Osteoblast (primary cell): ENCODE measurements around the gene IGF2BP1. TPM values are rescaled to one million over a fixed set of nuclear protein-coding genes. Genes with fewer than 3 reads are reported as not detected.

Experiments used
- DNase-seq: peaks from one replicate; pipeline ENCODE4 v3.0.0; 2011; ENCODE audit warnings: low spot score, mixed read lengths; ENCODE audit not compliant: insufficient read length; ENCODE audit errors: missing footprints
- H2AFZ ChIP-seq: 2 replicates; pipeline ENCODE4 v1.6.0; 2011; ENCODE audit warnings: mild to moderate bottlenecking, low read length
- H3K27ac ChIP-seq: 2 replicates; pipeline ENCODE4 v1.5.1; 2011; ENCODE audit warnings: mild to moderate bottlenecking, low read depth, low read length, moderate library complexity
- H3K27me3 ChIP-seq: 2 replicates; pipeline ENCODE4 v1.6.0; 2012; ENCODE audit warnings: mild to moderate bottlenecking, control low read depth, inconsistent platforms, low read length, moderate library complexity; ENCODE audit not compliant: insufficient read depth
- H3K36me3 ChIP-seq: 2 replicates; pipeline ENCODE4 v1.5.1; 2011; ENCODE audit warnings: mild to moderate bottlenecking, low read length, control low read depth, moderate library complexity; ENCODE audit not compliant: insufficient read depth
- H3K4me1 ChIP-seq: 2 replicates; pipeline ENCODE4 v1.5.1; 2011; ENCODE audit warnings: mild to moderate bottlenecking, low read length, control low read depth, moderate library complexity; ENCODE audit not compliant: insufficient read depth
- H3K4me2 ChIP-seq: 2 replicates; pipeline ENCODE4 v1.6.0; 2011; ENCODE audit warnings: mild to moderate bottlenecking, low read length; ENCODE audit not compliant: insufficient read depth
- H3K4me3 ChIP-seq: fragments of 200-600 bp; sonication (generic); 3 replicates; pipeline ENCODE4 v1.5.1; 2012; ENCODE audit warnings: mild to moderate bottlenecking, low read length, inconsistent platforms; ENCODE audit not compliant: insufficient read depth
- H3K79me2 ChIP-seq: 2 replicates; pipeline ENCODE4 v1.6.0; 2012; ENCODE audit warnings: mild to moderate bottlenecking, low read length, control low read depth, inconsistent platforms; ENCODE audit not compliant: insufficient read depth
- H3K9me3 ChIP-seq: 2 replicates; pipeline ENCODE4 v1.5.1; 2011; ENCODE audit warnings: low read depth, low read length, control low read depth
- H4K20me1 ChIP-seq: 2 replicates; pipeline ENCODE4 v1.6.0; 2012; ENCODE audit warnings: mild to moderate bottlenecking, low read length, control low read depth; ENCODE audit not compliant: insufficient read depth
- CTCF ChIP-seq: IDR thresholded peaks from 2 replicates; pipeline ENCODE4 v1.5.1; 2011; ENCODE audit warnings: mild to moderate bottlenecking, low read depth, low read length, moderate library complexity; ENCODE audit errors: extremely low read depth
- total RNA-seq: library from RNA; depleted of rRNA; stranded (reverse); fragments of >200 nt; gene quantifications from 2 replicates; pipeline ENCODE4 v1.2.3, GENCODE V29; 2012

Gene IGF2BP1
- total RNA-seq, 1 donor: 1.4 TPM

GRCh38 chr17:48993951-48994350 is 3.2 kb upstream of the IGF2BP1 start:
- H3K79me2 ChIP-seq: peaks cover 14% of the 10 kb centered on the region
- H3K27ac ChIP-seq: no peak overlapping the region
- no peak for TF ChIP-seq CTCF
- H4K20me1 ChIP-seq: no peaks in the 10 kb centered on the region
- no peak for DNase-seq
- H3K4me1 ChIP-seq: peaks cover 4% of the 10 kb centered on the region
- peaks cover 91% of the 10 kb centered on the region for H3K27me3 ChIP-seq
- no peaks in the 10 kb centered on the region for H3K36me3 ChIP-seq
- H2AFZ ChIP-seq: no peak overlapping the region
- no peak overlapping the region for H3K4me3 ChIP-seq
- no peak overlapping the region for H3K4me2 ChIP-seq
- no peaks in the 10 kb centered on the region for H3K9me3 ChIP-seq

- H4K20me1 ChIP-seq: no peaks in the 10 kb centered on the region
- H3K4me2 ChIP-seq: no peak overlapping the region
- H3K27me3 ChIP-seq: peaks cover 98% of the 10 kb centered on the region
- no peaks in the 10 kb centered on the region for H3K9me3 ChIP-seq
- peaks cover 20% of the 10 kb centered on the region for H3K79me2 ChIP-seq
- peaks cover 6% of the 10 kb centered on the region for H3K4me1 ChIP-seq
- H3K27ac ChIP-seq: no peak overlapping the region
- DNase-seq: peak; percentile 79
- no peak for TF ChIP-seq CTCF
- H3K36me3 ChIP-seq: no peaks in the 10 kb centered on the region
- H3K4me3 ChIP-seq: no peak overlapping the region
- H2AFZ ChIP-seq: no peak overlapping the region
Observed at GRCh38 chr17:48994549-48995303, 2.5 kb upstream of the IGF2BP1 start.

- peak overlapping the region; percentile 79 for H3K4me3 ChIP-seq
- H3K27ac ChIP-seq: no peak overlapping the region
- H3K36me3 ChIP-seq: no peaks in the 10 kb centered on the region
- peaks cover 24% of the 10 kb centered on the region for H3K79me2 ChIP-seq
- peaks cover 96% of the 10 kb centered on the region for H3K27me3 ChIP-seq
- peak overlapping the region; percentile 79 for H3K4me2 ChIP-seq
- H3K9me3 ChIP-seq: no peaks in the 10 kb centered on the region
- H4K20me1 ChIP-seq: no peaks in the 10 kb centered on the region
- H2AFZ ChIP-seq: no peak overlapping the region
- DNase-seq: no peak
- no peak for TF ChIP-seq CTCF
- peaks cover 13% of the 10 kb centered on the region for H3K4me1 ChIP-seq
Observed at GRCh38 chr17:48995304-48995973, 1.7 kb upstream of the IGF2BP1 start.
